CD14-positive monocyte (primary cell): ENCODE data around the gene ARL4C. TPM values are rescaled to one million over a fixed set of nuclear protein-coding genes. Genes with fewer than 3 reads are reported as not detected.

Experiments used
- DNase-seq, 3 donors: peaks; one replicate each; pipeline ENCODE4 v3.0.0-alpha.2; 2011 to 2022
- H2AFZ ChIP-seq: 2 replicates; pipeline ENCODE4 v1.6.0; 2012; ENCODE audit warnings: mild to moderate bottlenecking, low read depth, low read length, inconsistent platforms; ENCODE audit not compliant: insufficient read depth, poor library complexity, severe bottlenecking
- H3K27ac ChIP-seq, 2 donors: 1 replicate in 1 of 2; 2 replicates in 1 of 2; pipeline ENCODE4 v1.5.1; 2012 to 2013; ENCODE audit warnings: low read length in 2 of 2, control low read depth in 1 of 2, inconsistent platforms in 1 of 2, low read depth in 1 of 2, mild to moderate bottlenecking in 1 of 2
- H3K27me3 ChIP-seq, 2 donors: one replicate each; pipeline versions ENCODE4 v1.6.0 to v1.6.1; 2011 to 2013; ENCODE audit warnings: low read length in 2 of 2; ENCODE audit not compliant: control insufficient read depth in 2 of 2, insufficient read depth in 2 of 2
- H3K36me3 ChIP-seq, 2 donors: replicated peaks in 1 of 2; 1 replicate in 1 of 2; 2 replicates in 1 of 2; pipeline versions ENCODE4 v1.5.1 to v1.6.1; 2012 to 2013; ENCODE audit warnings: low read length in 2 of 2, control low read depth in 1 of 2, inconsistent platforms in 1 of 2, mild to moderate bottlenecking in 1 of 2; ENCODE audit not compliant: insufficient read depth in 2 of 2, control insufficient read depth in 1 of 2
- H3K4me1 ChIP-seq, 2 donors: 1 replicate in 1 of 2; 2 replicates in 1 of 2; pipeline versions ENCODE4 v1.5.1 to v1.6.1; 2012 to 2013; ENCODE audit warnings: low read length in 2 of 2, control low read depth in 1 of 2, inconsistent platforms in 1 of 2, mild to moderate bottlenecking in 1 of 2, moderate library complexity in 1 of 2; ENCODE audit not compliant: insufficient read depth in 2 of 2, control insufficient read depth in 1 of 2
- H3K4me2 ChIP-seq: replicated peaks from 2 replicates; pipeline ENCODE3; 2012; ENCODE audit warnings: low read length, moderate library complexity, mild to moderate bottlenecking; ENCODE audit not compliant: poor library complexity, severe bottlenecking; ENCODE audit errors: extremely low read depth
- H3K4me3 ChIP-seq, 3 experiments: fragments of 200-600 bp in 1 of 3; sonication (generic) in 1 of 3; replicated peaks in 1 of 3; 1 replicate in 2 of 3; 2 replicates in 1 of 3; pipeline ENCODE4 v1.5.1; 2011 to 2013; ENCODE audit warnings: low read length in 3 of 3, mild to moderate bottlenecking in 3 of 3, control low read depth in 2 of 3, low read depth in 2 of 3, inconsistent platforms in 1 of 3, moderate library complexity in 1 of 3
- H3K79me2 ChIP-seq: 2 replicates; pipeline ENCODE4 v1.6.0; 2012; ENCODE audit warnings: mild to moderate bottlenecking, control low read depth, inconsistent platforms, low read length, moderate library complexity; ENCODE audit not compliant: insufficient read depth
- H3K9ac ChIP-seq: 2 replicates; pipeline ENCODE4 v1.6.0; 2017; ENCODE audit warnings: low read length, mild to moderate bottlenecking; ENCODE audit not compliant: insufficient read depth, poor library complexity, severe bottlenecking
- H3K9me3 ChIP-seq, 2 donors: replicated peaks in 1 of 2; 1 replicate in 1 of 2; 2 replicates in 1 of 2; pipeline versions ENCODE4 v1.5.1 to v1.6.1; 2012 to 2013; ENCODE audit warnings: low read length in 2 of 2, control low read depth in 1 of 2; ENCODE audit not compliant: control insufficient read depth in 1 of 2, insufficient read depth in 1 of 2
- H4K20me1 ChIP-seq: 2 replicates; pipeline ENCODE4 v1.6.0; 2012; ENCODE audit warnings: mild to moderate bottlenecking, low read length, control low read depth, moderate library complexity; ENCODE audit not compliant: insufficient read depth
- H3K27ac Mint-ChIP-seq, 7 donors: one replicate each; pipeline ENCODE4 v1.8.0; 2020; ENCODE audit warnings: mild to moderate bottlenecking in 7 of 7, mixed read lengths in 7 of 7, moderate library complexity in 6 of 7, inconsistent platforms in 2 of 7
- H3K27me3 Mint-ChIP-seq, 3 donors: one replicate each; pipeline ENCODE4 v1.8.0; 2021 to 2022; ENCODE audit warnings: low read depth in 3 of 3, mild to moderate bottlenecking in 3 of 3, mixed read lengths in 3 of 3, moderate library complexity in 3 of 3, inconsistent platforms in 1 of 3
- H3K36me3 Mint-ChIP-seq, 2 donors: one replicate each; pipeline ENCODE4 v1.8.0; 2020; ENCODE audit warnings: mixed read lengths in 2 of 2, inconsistent platforms in 1 of 2, mild to moderate bottlenecking in 1 of 2
- H3K4me1 Mint-ChIP-seq: one replicate; pipeline ENCODE4 v1.8.0; 2020; ENCODE audit warnings: mild to moderate bottlenecking, mixed read lengths
- H3K4me3 Mint-ChIP-seq, 2 donors: one replicate each; pipeline ENCODE4 v1.8.0; 2020; ENCODE audit warnings: mild to moderate bottlenecking in 2 of 2, mixed read lengths in 2 of 2, moderate library complexity in 1 of 2
- H3K9me3 Mint-ChIP-seq, 7 donors: one replicate each; pipeline ENCODE4 v1.8.0; 2020 to 2022; ENCODE audit warnings: mixed read lengths in 7 of 7, mild to moderate bottlenecking in 6 of 7, moderate library complexity in 6 of 7, inconsistent platforms in 2 of 7
- WGBS: methylation state at CpG from one replicate; pipeline ENCODE4 v1.1.5; 2013; ENCODE audit warnings: missing lambda C conversion rate; ENCODE audit not compliant: insufficient coverage; 5-methylcytosine and 5-hydroxymethylcytosine counted together
- intact Hi-C, 2 donors: fragments of 100-400 bp; cut with micrococcal nuclease; formaldehyde crosslinking; loops; one replicate each; pipeline versions ENCODE4 v1.15.0 to v1.15.1; 2023
- polyA plus RNA-seq, 3 donors: library from polyadenylated mRNA; depleted of rRNA in 1 of 3; unstranded in 2 of 3; stranded (reverse) in 1 of 3; fragments of 300-500 nt in 2 of 3; fragments of >200 nt in 1 of 3; fragmentation: Illumina TruSeq in 2 of 3; gene quantifications; 1 replicate in 2 of 3; 2 replicates in 1 of 3; pipeline ENCODE4 v1.2.3, GENCODE V29; 2012 to 2021
- TF ChIP-seq, protein P1 (sequence below): fragments of 200-600 bp; IDR thresholded peaks from one replicate; pipeline ENCODE4 v1.8.0; 2022; ENCODE audit warnings: antibody characterized with exemption, mild to moderate bottlenecking

Gene ARL4C
- polyA plus RNA-seq, 3 donors: 4.0 to 90.9 (median 6.4) TPM

DNA sequence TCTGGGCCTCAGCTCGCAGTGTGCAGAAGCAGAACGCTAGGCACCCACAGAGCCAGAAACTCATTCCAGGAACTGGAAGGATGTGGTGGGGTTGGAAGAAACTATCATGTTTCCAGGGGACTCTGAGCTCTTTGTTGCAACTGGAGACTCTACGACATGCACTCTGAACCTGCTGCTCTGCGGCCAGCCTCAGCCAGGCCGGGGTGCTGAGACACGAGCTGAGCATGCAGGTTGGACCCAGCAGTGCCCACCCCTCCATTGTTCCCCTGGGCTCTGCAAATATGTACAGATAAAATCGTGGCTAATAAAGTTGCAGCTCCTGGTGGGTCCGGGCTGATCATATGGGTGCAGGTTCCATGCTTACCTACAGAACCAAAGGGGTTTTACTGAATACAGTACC lies 37.6 kb upstream of the ARL4C start:
- H3K27ac ChIP-seq: no peak overlapping the region
- no peak overlapping the region for H3K27ac Mint-ChIP-seq
- H4K20me1 ChIP-seq: no peaks in the 10 kb centered on the region
- TF ChIP-seq, protein P1, sequence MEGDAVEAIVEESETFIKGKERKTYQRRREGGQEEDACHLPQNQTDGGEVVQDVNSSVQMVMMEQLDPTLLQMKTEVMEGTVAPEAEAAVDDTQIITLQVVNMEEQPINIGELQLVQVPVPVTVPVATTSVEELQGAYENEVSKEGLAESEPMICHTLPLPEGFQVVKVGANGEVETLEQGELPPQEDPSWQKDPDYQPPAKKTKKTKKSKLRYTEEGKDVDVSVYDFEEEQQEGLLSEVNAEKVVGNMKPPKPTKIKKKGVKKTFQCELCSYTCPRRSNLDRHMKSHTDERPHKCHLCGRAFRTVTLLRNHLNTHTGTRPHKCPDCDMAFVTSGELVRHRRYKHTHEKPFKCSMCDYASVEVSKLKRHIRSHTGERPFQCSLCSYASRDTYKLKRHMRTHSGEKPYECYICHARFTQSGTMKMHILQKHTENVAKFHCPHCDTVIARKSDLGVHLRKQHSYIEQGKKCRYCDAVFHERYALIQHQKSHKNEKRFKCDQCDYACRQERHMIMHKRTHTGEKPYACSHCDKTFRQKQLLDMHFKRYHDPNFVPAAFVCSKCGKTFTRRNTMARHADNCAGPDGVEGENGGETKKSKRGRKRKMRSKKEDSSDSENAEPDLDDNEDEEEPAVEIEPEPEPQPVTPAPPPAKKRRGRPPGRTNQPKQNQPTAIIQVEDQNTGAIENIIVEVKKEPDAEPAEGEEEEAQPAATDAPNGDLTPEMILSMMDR: no peak
- H3K79me2 ChIP-seq: no peaks in the 10 kb centered on the region
- H3K27me3 Mint-ChIP-seq: peaks cover 3 to 8% (median 4%) of the 10 kb centered on the region in 3 donors
- no peaks in the 10 kb centered on the region for H3K4me1 ChIP-seq
- no peaks in the 10 kb centered on the region for H3K4me1 Mint-ChIP-seq
- no peaks in the 10 kb centered on the region for H3K36me3 Mint-ChIP-seq
- H3K4me2 ChIP-seq: no peak overlapping the region
- no peaks in the 10 kb centered on the region for H3K36me3 ChIP-seq
- no peaks in the 10 kb centered on the region for H3K27me3 ChIP-seq
- peaks cover 0 to 8% (median 3%) of the 10 kb centered on the region in 7 donors for H3K9me3 Mint-ChIP-seq
- intact Hi-C loops: no loop called here
- H3K4me3 Mint-ChIP-seq: no peak overlapping the region
- H2AFZ ChIP-seq: no peak overlapping the region
- no peak overlapping the region for H3K9ac ChIP-seq
- H3K9me3 ChIP-seq: peaks cover 5% of the 10 kb centered on the region in 2 donors
- 87% methylated on average over 5 of the region's 8 CpGs for WGBS
- DNase-seq: no peak
- no peak overlapping the region for H3K4me3 ChIP-seq

DNA sequence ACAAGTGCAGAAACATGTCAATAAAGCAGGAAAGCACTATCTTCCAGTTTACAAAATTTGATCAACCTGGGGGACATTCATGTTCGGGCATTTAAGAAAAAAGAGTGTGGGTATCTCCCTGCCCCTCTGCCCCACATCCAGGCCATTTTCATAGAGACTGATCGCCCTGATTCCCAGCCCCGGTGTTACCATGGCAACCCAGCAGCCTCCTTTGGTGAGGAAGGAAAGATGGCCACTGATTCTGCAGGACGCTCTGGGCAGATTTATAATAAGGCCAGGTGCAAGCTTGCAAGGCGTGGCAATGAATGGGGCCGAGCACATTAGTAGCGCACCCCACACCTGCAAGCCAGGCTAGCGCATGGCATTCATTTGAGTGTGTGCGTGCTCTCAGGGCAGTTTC lies 36.7 kb upstream of the ARL4C start:
- DNase-seq: no peak
- no peaks in the 10 kb centered on the region for H3K27me3 ChIP-seq
- H3K4me2 ChIP-seq: no peak overlapping the region
- peaks cover 0 to 3% (median 0%) of the 10 kb centered on the region in 7 donors for H3K9me3 Mint-ChIP-seq
- no peak overlapping the region for H3K4me3 ChIP-seq
- H3K27ac Mint-ChIP-seq: no peak overlapping the region
- peaks cover 6 to 9% (median 6%) of the 10 kb centered on the region in 3 donors for H3K27me3 Mint-ChIP-seq
- H3K4me1 Mint-ChIP-seq: no peaks in the 10 kb centered on the region
- H3K36me3 Mint-ChIP-seq: no peaks in the 10 kb centered on the region
- no peaks in the 10 kb centered on the region for H3K4me1 ChIP-seq
- H3K4me3 Mint-ChIP-seq: no peak overlapping the region
- H3K9me3 ChIP-seq: no peaks in the 10 kb centered on the region
- no peaks in the 10 kb centered on the region for H3K36me3 ChIP-seq
- no peaks in the 10 kb centered on the region for H3K79me2 ChIP-seq
- WGBS: 100% methylated on average over 5 of the region's 9 CpGs
- TF ChIP-seq, protein P1: no peak
- H4K20me1 ChIP-seq: no peaks in the 10 kb centered on the region
- H3K27ac ChIP-seq: no peak overlapping the region
- intact Hi-C loops: no loop called here
- no peak overlapping the region for H2AFZ ChIP-seq
- no peak overlapping the region for H3K9ac ChIP-seq
